Measurements from ENCODE around the gene DNAJB1.
A peak's percentile ranks its signal among the peaks of the same experiment; 100 is the strongest.
"Not testable (repeated sequence)": the region's sequence is repeated elsewhere in the genome, so short reads cannot be mapped to it uniquely, and the experiment has no call there.

The DNAJB1 gene

DNA sequence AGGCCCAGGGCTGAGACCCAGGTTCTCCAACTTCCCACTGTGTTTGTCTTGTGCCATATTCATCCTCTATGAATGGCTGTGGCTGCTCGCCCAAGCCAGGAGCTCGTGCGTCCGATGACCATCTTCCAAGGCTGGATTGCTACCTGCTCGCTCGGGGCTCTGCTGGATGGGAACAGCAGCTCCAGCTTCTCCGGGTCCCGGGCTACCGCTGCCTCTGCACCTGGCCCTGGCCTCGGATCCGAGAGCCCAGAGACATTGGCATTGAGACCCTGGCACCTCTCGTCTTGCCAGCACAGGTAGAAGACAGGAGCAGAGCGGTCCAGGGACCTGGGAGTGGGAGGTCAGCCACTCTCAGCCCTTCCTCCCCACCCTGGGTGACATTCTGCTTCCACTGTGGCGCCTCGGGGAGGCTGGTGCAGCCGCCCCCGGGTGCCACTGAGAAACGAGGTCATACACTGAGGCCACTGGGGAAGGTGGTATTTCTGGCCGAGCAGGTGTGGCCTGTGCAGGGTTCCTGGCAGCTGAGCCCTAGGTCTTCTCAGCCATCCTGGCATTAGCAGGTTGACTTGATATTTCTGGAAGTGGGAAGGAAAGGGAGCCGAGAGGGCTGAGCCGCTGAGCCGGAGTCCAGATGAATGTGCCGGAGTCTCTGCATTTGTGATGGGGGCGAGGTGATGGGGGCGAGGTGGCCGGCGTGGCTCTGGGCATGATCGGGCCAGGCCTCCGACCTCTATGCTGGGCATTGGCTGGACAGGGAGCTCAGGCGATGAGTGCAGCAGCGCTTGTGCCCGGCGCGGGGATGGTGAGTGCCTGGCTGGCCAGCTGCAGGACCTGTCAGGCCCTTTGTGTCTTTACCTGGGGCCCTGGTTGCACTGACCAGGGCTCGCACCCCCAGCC lies 35.1 kb upstream of the DNAJB1 start:
- DNase-seq (ENCODE audit: insufficient read length, low spot score) (no peak), FAIRE-seq (no peak)

DNA sequence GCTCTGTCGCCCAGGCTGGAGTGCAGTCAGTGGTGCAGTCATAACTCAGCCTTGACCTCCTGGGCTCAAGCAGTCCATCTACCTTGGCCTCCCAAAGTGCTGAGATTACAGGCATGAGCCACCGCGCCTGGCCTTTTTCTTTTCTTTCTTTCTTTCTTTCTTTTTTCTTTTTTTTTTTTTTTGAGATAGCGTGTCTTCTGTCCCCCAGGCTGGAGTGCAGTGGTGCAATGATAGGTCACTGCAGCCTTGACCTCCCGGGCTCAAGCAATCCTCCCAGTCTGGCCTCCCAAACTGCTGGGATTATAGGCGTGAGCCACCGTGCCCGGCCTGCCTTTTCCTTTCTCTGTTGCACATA lies 33.8 kb upstream of the DNAJB1 start:
- FAIRE-seq: not testable (repeated sequence)

DNA sequence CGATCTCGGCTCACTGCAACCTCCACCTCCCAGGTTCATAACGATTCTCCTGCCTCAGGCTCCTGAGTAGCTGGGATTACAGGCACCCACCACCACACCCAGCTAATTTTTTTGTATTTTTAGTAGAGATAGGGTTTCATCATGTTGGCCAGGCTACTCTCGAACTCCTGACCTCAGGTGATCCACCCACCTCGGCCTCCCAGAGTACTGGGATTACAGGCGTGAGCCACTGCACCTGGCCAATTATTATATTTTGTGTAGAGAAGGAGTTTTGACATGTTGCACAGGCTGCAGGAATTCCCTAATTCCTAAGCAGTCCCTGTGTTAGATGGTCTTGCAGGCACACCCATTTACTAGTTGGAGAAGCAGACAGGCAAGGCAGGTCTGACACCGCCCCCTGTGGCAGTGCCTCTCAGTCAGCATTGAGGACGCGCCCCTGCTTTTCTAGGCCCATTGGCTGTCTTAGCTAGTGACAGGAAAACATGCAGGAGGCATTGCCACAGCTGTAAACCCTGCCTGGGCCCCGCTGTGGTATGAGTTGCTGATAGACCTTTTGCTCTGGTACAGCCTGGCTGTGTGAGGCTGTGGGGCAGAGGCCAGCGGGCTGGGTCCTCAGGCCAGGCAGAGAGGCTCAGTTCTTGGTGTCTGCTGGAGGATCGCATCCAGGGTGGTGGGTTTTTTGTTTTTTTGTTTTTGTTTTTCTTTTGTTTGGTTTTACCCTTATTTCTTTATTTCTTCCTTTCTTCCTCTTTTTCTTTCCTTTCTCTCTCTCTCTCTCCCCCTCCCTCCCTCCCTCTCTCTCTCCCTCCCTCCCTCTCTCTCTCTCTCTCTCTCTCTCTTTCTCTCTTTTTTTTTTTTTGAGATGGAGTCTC lies 33.2 kb upstream of the DNAJB1 start:
- DNase-seq (ENCODE audit: insufficient read length, low spot score): not testable (repeated sequence)

More for the DNA sequence above, 33.8 kb upstream of the DNAJB1 start:
- not testable (repeated sequence) for DNase-seq (ENCODE audit: insufficient read length, low spot score)

DNA sequence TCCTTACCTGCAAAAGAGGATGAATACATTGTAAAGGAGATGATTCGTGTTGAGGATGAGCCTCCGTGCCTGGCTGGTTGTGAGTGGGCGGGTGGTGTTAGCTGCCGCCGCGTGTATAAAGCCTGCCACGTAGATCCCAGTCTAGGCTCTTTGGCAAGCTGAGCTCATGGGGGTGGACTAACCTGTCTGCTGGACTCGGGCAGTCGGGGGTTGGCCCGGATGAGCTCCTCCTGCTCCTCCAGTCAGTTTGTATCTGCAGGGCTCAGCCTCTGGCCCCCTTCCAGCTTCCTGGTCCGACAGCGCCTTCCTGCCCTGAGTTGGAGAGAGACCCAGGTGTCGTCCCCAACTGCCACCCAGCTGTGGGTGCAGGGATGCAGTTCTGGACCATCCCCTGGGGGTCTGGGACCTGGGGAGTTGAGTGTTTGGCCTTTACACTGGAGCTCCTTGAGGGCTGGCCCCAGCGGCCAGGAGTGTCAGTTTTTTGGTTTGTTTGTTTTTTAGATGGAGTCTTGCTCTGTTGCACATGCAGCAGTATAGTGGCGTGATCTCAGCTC lies 32.1 kb upstream of the DNAJB1 start:
- no peak for DNase-seq (ENCODE audit: insufficient read length, low spot score)
- no peak for FAIRE-seq

More for the DNA sequence above, 33.2 kb upstream of the DNAJB1 start:
- FAIRE-seq: not testable (repeated sequence)

DNA sequence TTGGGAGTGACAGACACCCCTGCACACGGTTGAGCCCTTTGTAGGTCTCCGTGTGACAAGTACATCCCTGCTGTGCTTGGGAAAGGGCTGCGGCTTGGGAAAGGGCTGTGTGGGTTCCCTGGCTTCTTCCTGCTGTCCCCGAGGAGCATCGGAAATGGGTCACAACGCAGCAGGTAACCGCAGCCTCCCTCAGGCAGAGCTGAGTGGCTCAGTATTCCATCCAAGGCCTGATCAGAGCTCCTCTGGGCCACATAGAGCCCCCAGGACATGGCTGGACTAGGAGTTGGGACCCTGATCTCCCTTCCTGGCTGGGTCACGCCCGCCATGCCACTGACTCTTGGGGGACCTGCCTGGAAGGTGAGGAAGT lies 27.5 kb upstream of the DNAJB1 start:
- DNase-seq (ENCODE audit: insufficient read length, low spot score): no peak
- no peak for FAIRE-seq

DNA sequence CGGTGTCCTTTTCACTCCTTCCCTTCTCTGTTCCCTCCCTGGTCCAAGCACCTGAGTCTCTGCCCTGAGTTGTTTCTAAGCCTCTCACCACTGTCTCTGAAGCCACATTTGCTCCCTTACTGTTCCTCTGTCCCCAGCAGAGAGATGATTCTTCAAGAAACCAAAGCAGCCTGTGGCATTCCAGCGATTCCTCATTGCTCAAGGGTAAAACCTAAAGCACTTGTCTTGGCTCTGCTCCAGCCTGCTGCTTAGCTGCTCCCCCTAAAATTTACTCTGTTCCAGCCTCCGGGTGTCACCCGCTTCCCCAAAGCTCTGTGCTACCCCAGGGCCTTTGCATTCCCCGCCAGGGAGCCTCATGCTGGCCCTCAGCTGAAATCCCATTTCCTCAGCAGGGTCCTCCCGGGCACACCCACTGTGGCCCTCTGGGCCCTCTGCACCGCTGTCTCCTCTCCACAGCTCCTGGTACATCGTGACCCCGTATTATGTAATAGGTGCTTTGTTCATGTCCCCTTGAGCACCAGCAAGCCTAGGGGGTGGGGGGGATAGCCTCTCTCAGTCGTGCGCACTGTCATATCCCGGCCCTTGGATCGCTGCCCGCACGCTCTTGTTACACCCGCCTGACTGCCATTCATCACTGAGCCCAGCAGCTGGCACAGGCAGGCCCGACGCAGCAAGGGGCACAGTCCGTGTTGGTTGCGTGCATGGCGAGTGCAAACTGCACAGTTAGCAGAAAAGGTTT lies 26.9 kb upstream of the DNAJB1 start:
- FAIRE-seq (no peak), DNase-seq (ENCODE audit: insufficient read length, low spot score) (no peak)

DNA sequence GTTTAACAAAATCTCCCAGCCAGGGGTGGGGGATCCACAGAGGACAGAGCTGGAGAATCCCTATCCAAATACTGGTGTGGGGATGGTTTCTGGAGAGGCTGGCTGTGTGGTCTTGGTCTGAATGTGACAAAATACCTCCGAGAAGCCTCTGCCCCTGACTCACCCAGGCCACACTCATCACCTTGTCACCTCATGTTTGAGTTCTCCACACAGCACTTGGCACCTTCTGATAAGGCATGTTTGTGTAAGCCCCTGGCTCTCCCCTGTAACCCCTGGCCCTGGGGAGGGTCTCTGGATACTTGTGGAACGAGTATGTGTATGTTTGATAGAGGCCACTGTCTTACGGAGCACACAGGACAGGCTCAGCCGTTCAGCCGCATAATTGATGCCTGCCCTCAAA lies 25.9 kb upstream of the DNAJB1 start:
- DNase-seq (ENCODE audit: insufficient read length, low spot score): no peak
- no peak for FAIRE-seq

DNA sequence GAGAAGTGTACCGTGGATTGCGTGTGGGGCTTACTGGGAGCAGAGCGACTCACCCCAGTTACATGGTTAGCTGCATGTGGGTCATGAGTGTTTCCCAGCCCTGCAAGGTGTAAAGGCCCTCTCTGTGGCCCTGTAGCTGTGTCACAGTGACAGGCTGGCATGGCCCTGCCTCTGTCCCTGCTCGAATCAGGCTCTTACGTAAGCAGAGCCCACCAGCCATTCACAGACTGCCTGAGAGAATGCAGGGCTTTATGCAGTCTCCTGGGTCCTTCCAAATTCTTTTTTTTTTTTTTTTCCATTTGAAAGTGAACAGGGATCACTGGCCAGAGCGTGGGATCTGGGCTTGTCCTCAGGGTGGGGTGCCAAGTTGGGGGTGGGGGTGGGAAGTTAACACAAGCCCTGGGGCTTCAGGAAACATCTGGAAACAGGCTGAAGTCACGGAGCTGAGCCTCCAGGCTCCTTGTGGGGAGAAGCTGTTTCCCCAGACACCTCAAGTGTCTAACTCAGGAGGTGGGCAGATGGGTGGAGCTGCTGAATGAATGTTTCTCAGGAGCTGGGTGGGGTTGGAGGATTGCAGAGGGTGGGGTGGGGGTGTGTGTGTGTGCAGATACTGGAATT lies 24.6 kb upstream of the DNAJB1 start:
- DNase-seq (ENCODE audit: insufficient read length, low spot score): no peak

DNA sequence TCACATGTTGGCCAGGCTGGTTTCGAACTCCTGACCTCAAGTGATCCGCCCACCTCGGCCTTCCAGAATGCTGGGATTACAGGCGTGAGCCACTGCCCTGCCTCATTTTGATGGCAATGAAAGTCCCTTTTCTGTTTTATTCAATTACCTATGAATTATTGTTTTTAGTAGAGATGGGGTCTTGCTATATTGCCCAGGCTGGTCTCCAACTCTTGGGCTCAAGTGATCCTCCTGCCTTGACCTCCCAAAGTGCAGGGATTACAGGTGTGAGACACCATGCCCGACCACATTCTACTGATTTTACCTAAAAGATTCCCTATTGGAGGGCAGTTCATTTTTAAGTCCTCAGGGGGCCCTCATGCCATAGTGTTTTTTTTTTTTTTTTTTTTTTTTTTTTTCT lies 23.8 kb upstream of the DNAJB1 start:
- DNase-seq (ENCODE audit: insufficient read length, low spot score); FAIRE-seq: not testable (repeated sequence)

More for the DNA sequence above, 24.6 kb upstream of the DNAJB1 start:
- FAIRE-seq: no peak

DNA sequence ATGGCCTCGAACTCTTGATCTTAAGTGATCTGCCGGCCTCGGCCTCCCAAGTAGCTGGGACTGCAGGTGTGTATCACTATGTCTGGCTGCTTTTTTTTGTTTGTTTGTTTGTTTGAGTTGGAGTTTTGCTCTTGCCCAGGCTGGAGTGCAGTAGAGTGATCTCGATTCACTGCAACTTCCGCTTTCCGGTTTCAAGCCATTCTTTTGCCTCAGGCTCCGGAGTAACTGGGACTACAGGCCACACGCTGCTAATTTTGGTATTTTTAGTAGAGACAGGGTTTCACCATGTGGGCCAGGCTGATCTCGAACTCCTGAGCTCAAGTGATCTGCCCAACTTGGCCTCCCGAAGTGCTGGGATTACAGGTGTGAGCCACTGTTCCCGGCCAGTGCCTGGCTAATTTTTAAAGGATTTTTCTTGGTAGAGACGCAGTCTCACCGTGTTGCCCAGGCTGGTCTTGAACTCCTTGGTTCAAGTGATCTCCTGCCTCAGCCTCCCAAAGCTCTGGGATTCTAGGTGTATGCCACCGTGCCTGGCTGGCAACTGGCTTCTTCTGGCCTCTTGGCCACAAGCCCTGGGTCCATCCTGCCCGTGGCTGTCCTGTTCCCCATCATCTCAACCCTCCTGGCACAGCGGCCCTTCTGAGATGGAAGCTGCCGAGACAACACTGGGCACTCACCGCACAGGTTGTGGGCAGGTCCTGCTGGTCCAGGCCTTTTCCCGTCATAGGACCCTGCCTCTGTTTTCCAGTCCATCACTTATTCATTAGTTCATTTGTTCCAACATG lies 22.7 kb upstream of the DNAJB1 start:
- no peak for FAIRE-seq
- no peak for DNase-seq (ENCODE audit: insufficient read length, low spot score)

DNA sequence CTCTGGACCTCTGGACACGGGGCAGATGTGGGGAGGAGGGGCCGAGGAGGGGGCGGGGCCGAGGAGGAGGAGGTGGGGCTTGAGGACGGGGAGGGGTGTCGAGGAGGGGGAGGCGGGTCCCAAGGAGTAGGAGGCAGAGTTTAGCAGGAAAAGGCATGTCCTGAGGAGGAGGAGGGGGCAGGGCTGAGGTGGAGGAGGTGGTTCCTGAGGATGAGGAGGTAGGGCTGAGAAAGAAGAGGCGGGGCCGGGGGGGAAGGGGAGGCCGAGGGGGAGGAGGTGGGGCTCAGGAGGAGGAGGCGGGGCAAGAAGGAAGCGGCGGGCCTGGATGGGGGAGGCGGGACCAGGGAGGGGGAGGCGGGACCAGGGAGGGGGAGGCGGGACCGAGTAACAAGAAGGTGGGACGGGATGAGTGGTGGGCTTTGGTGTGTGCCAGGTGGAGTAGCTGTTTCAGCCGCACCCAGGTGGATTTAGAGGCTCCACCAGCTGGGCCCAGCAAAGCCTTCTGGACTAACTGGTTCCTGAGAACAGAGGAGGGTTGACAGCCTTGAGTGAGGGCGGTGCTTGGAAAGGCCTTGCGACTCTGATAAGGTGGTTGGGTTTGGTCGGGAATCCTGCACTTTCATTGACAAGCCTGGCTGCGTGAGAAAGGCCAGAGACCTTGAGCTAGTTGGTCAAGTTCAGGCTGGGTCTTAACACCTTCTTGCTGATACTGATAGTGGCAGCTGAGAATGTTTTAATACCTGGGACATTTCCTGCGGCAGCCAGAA lies 18.9 kb upstream of the DNAJB1 start:
- FAIRE-seq (no peak), DNase-seq (ENCODE audit: insufficient read length, low spot score) (no peak)

DNA sequence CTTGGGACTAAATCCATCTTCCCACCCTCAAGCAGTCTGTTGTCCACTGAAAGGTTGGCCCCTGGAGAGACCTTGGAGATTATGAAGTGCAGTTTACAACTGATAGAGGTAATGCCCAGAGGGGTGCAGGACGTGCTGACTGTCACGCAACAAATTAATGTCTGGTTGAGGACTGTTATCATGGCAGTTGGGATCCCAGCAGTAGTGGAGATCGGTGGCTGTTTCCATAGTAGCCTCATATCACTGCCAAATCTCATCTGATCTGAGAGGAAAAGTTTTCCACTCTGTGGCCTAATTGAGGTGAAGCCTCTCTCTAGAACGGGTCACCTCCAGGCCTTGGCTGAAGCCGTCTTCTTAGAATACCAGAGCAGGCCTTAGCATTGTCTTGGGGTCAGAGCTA lies 15.3 kb upstream of the DNAJB1 start:
- FAIRE-seq (no peak), DNase-seq (ENCODE audit: insufficient read length, low spot score) (no peak)

DNA sequence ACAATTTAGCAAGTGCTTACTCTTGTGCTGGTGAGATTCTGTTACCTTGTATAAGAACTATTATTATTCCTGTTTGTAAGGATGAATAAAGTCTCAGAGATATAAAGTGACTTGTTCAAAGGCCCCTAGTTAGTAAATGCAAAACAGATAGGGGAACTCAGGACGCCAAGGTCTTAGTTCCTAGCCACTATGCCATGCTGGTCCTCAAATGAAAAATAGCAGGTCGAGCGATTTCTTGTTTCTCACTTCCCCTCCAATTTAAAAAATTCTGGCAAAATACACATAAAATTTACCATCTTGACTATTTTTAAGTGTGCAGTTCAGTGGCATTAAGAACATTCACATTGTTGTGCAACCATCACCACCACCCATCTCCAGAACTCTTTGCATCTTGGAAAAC lies 12.3 kb upstream of the DNAJB1 start:
- no peak for FAIRE-seq
- no peak for DNase-seq (ENCODE audit: insufficient read length, low spot score)

DNA sequence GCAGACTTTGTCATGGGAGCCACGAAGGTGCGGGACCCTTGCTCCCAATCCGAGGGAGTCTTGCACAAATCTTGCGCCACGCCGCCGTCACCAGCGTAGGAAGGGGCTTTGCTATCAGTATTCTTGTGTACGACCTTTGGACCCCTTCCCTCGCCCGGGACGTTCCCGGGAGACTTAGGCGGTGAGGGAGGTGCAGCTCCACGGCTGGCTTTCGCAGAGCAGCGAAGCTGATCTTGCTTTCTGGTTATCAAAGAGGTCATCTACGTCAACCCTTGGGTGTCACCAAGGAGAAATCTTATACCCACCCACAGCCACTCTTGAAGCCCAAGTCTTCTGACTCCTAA lies 11.8 kb upstream of the DNAJB1 start:
- FAIRE-seq (no peak), DNase-seq (ENCODE audit: insufficient read length, low spot score) (no peak)

DNA sequence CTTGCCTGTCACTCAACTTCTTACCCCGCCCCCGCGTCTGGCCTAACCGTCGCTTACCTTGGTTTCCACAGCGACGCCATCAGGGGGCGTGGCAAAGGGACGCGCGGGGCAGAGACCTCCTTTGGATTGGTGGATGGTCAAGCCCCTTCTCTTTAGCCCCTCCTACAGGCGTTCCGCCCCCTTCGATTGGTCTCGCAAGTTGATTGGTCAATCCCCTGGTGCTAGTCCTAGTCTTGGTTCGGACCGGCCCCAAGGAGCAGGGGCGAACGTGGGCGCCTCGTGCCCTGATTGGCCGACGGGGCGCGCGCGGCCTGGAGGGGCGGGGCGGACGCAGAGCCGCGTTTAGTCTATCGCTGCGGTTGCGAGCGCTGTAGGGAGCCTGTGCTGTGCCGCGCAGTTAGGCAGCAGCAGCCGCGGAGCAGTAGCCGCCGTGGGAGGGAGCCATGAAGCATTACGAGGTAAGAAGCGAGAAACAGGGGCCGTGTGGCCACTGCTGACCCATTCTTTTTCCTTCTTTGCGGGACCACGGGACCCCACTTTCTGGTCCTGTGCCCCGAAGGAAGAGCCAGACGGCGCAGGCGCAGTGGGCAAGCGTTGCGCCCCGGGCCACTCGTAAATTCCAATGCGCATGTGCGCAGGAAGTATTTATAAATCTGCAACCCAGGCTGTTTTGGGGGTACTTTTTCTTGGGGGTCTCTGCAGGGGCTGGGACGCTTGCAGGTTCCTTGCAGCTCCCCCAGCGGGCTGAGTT lies 11.2 kb upstream of the DNAJB1 start, which contains the start of gene TECR:
TSS of gene TECR (plus strand) at position 341 of the 751 bp plus-strand sequence. CDS start at position 444, 103 bp downstream.
- FAIRE-seq: peak; percentile 99
- DNase-seq (ENCODE audit: insufficient read length, low spot score): peak; percentile 88

DNA sequence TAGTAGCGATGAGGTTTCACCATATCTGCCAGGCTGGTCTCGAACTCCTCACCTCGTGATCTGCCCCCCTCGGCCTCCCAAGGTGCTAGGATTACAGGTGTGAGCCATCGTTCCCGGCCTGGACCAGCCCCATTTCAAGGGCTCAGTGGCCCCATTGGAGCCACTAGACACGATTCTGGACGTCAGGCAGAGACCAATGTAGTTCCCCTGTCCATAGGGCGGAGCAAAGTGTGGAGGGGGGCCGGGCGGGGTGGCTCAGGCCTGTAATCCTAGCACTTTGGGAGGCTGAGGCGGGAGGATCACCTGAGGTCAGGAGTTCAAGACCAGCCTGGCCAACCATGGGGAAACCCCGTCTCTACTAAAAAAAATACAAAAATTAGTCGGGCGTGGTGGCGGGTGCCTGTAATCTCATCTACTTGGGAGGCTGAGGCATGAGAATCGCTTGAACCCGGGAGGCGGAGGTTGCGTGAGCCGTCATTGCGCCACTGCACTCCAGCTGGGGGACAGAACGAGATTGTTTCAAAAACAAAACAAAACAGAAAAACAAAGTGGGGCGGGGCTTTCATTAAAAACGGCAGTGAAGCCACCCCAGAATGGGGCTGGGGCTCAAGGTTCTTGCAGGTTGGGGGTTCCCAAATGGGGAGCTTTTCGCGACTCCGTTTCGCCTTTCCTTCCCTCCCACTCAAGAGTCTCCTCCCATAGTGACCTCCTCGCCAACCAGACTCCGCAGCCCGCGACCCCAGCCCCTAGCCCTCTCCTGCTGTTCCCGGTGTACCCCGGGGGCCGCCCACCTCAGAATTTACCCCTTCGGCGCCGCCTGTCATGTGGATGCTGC lies 10.4 kb upstream of the DNAJB1 start:
- DNase-seq (ENCODE audit: insufficient read length, low spot score): no peak
- FAIRE-seq: no peak

DNA sequence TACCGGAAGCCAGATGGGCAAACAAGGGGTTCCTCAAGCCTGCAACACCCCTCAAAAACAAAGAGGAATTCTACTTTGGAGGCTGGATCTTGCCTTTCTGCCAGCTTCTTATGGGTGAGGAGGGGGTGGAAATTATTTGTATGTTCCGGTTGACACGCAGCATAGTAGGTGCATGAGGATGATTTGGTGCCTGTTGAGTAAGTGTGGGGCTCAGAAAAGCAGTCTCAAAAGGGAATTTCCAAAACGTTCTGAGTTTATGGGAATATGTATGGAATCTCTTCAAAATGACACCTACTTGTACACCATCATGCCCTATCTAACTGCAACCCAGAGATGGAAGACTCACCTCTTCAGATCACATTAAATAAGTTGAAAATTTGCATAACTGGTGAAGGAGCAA lies 8.2 kb upstream of the DNAJB1 start:
- DNase-seq (ENCODE audit: insufficient read length, low spot score) (no peak), FAIRE-seq (no peak)

All from GM19239 (cell line).